Glutamatergic neuron (in vitro differentiated cells): ENCODE data around the gene C20orf204. TPM values are rescaled to one million over a fixed set of nuclear protein-coding genes. Genes with fewer than 3 reads are reported as not detected.

Experiments used
- DNase-seq: peaks from one replicate; pipeline ENCODE4 v3.0.0; 2022
- H3K27ac Mint-ChIP-seq: one replicate; pipeline ENCODE4 v1.8.0; 2020; ENCODE audit warnings: mild to moderate bottlenecking, mixed read lengths, inconsistent platforms; ENCODE audit not compliant: unreplicated experiment
- H3K27me3 Mint-ChIP-seq: one replicate; pipeline ENCODE4 v1.8.0; 2020; ENCODE audit warnings: mild to moderate bottlenecking, moderate library complexity, mixed read lengths, inconsistent platforms; ENCODE audit not compliant: unreplicated experiment
- H3K36me3 Mint-ChIP-seq: one replicate; pipeline ENCODE4 v1.8.0; 2020; ENCODE audit warnings: mild to moderate bottlenecking, mixed read lengths, inconsistent platforms; ENCODE audit not compliant: unreplicated experiment
- H3K4me1 Mint-ChIP-seq: one replicate; pipeline ENCODE4 v1.8.0; 2020; ENCODE audit warnings: mild to moderate bottlenecking, low read depth, mixed read lengths, inconsistent platforms; ENCODE audit not compliant: unreplicated experiment
- H3K4me3 Mint-ChIP-seq: one replicate; pipeline ENCODE4 v1.8.0; 2020; ENCODE audit warnings: mild to moderate bottlenecking, mixed read lengths, inconsistent platforms; ENCODE audit not compliant: unreplicated experiment
- H3K9me3 Mint-ChIP-seq: one replicate; pipeline ENCODE4 v1.8.0; 2020; ENCODE audit warnings: mild to moderate bottlenecking, moderate library complexity, mixed read lengths, inconsistent platforms; ENCODE audit not compliant: unreplicated experiment
- total RNA-seq: library from RNA; stranded (reverse); fragmentation: NEBNext Ultra II Directional; extraction: Animal tissue kit (Norgen Biotek cat#: 25700); gene quantifications from one replicate; pipeline ENCODE4 v1.2.1, GENCODE V29; 2021; ENCODE audit not compliant: unreplicated experiment
- TF ChIP-seq, protein P1 (sequence below): fragments of 200-600 bp; sonication (generic); IDR thresholded peaks from one replicate; pipeline ENCODE4 v1.5.0; 2021; ENCODE audit not compliant: partially characterized antibody, unreplicated experiment

C20orf204 gene
- total RNA-seq, 1 donor from 2014 or later = 3.9 TPM

DNA sequence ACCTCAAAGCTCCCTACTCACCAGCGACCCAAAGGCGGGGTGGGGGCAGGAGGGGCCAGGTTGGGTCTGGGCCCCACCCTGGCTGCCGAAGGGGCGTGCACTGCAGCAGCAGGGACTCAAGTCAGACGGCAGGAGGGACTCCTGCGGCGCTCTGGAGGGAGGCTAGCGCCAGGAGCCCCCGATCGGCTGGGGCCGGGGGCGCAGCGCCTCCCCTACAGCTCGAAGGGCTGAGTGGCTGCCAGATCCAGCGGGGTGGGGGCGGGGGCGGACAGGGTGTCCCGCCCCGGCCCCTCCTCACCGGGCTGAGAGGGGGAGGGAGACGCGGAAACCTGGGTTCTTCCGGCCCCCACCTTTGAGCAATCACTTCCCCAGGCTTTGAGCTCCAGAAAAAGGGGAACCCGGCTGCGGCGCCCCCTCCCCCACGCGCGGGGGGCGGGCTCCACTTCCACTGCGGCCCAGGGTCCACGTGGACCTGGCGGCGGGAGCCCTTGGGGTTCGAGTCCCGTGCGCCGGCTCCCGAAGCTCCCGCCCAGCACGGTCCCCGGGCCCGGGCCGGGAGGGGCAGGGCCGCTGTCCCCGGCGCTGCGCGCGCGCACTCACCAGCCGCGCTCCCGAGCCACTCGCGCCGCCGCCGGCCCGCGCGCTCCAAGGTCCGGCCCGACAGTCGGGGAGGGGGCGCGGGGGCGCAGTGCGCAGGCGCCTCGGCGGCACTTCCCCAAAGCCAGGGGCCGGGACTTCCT lies 43.5 kb downstream of the C20orf204 start, which contains the start of gene RGS19:
Gene RGS19, minus strand, starts transcription at position 246 of the 740 bp plus-strand sequence. CDS start 2,632 bp downstream, outside the sequence.
- Mint-ChIP-seq H3K27me3 (peaks cover 20% of the 10 kb centered on the region), H3K9me3 (peaks cover 9% of the 10 kb centered on the region), H3K27ac (no peak within 1 kb of the TSS), H3K36me3 (no peaks in the 10 kb centered on the region), H3K4me3 (peak within 1 kb of the TSS; percentile 78), H3K4me1 (peaks cover 9% of the 10 kb centered on the region)
- DNase-seq = peak; percentile 55
- TF ChIP-seq, protein P1, sequence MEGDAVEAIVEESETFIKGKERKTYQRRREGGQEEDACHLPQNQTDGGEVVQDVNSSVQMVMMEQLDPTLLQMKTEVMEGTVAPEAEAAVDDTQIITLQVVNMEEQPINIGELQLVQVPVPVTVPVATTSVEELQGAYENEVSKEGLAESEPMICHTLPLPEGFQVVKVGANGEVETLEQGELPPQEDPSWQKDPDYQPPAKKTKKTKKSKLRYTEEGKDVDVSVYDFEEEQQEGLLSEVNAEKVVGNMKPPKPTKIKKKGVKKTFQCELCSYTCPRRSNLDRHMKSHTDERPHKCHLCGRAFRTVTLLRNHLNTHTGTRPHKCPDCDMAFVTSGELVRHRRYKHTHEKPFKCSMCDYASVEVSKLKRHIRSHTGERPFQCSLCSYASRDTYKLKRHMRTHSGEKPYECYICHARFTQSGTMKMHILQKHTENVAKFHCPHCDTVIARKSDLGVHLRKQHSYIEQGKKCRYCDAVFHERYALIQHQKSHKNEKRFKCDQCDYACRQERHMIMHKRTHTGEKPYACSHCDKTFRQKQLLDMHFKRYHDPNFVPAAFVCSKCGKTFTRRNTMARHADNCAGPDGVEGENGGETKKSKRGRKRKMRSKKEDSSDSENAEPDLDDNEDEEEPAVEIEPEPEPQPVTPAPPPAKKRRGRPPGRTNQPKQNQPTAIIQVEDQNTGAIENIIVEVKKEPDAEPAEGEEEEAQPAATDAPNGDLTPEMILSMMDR = no peak

DNA sequence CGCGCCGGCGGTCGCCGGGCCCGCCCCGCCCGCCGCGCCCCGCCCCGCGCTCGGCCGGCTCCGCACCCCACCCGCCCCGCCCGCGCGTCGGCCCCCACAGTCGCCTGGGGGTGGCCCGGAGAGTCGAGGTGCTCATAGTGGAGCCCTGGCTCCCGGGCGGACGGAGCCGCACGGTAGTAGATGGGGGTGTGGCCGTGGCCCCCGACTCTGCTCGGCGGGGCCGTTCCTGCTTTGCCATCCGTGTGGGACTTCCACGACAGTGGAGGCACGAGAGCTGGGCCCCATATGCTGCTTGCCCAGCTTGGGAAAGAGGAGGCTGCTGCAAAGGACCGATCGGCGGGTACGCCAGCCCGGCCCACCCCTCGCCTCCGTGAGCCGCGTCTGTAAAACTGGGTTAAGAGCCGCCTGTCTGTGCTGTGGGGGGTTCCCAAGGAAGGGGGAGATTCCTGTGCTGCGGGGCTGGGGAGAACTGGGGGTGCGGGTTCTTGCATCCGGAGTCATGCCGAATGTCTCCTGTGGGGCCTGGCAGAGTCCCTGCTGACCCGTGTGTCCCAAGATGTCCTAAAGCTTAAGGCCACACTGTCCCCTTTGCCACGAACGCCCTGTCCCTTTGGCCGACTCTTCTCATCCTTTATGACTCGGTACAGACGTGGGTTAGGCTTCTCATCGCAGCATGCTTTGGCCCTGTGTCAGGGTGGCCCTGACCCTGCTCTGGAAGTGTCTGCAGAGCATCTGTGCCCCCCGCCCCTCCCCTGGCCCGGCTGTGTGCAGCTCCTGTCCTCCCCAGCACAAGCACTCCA lies 44.2 kb downstream of the C20orf204 start, which contains the start of gene OPRL1:
Gene OPRL1, plus strand, starts transcription at position 70 of the 800 bp plus-strand sequence. CDS start 12,639 bp downstream, outside the sequence.
- peaks cover 21% of the 10 kb centered on the region for H3K27me3 Mint-ChIP-seq
- peak within 1 kb of the TSS; percentile 38 for H3K27ac Mint-ChIP-seq
- peaks cover 9% of the 10 kb centered on the region for H3K4me1 Mint-ChIP-seq
- TF ChIP-seq, protein P1 = no peak
- H3K36me3 Mint-ChIP-seq = no peaks in the 10 kb centered on the region
- peak within 1 kb of the TSS; percentile 78 for H3K4me3 Mint-ChIP-seq
- peaks cover 9% of the 10 kb centered on the region for H3K9me3 Mint-ChIP-seq
- DNase-seq = no peak

DNA sequence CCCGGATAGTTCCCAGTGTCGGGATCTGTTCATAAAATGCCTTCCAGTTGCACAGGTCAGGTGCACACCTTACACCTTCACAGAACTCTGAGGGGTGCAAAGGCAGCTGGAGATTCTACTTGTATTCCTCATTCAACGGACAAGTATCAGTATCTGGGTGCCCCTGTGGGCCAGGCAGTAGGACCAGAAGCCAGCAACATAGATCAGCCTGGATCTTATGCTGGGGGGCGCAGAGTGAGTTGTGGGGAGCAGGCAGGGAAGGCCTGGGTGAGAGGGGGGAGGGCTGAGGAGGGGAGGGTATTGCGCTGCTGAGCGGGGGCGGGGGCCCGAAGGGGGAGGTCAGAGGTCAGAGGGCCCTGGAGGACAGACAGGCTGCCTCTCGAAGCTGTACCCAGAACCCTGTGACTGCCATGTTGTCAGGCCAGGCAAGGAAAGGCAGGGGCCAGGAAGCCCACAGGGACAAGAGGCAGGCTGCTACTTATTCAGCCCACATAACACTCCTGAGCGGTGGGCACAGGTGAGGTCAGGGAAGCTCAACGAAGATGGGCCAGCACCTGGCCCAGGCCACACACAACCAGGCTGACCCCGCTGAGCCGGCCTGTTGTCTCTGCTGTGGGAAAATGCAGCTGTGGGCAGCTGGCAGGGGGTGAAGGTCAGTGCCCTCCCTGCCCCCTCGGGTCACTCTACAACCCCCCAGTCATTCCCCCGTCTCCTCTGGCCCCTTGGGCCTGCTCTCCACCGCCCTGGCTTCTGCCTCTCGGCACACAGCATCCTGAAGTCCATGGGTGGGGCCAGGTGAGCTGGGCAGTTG lies 45.0 kb downstream of the C20orf204 start:
- Mint-ChIP-seq H3K4me3 (peak overlapping the region; percentile 78), H3K4me1 (peaks cover 9% of the 10 kb centered on the region), H3K36me3 (peaks cover under 1% of the 10 kb centered on the region), H3K27me3 (peaks cover 21% of the 10 kb centered on the region), H3K27ac (peak overlapping the region; percentile 38), H3K9me3 (peaks cover 9% of the 10 kb centered on the region)
- TF ChIP-seq, protein P1 = no peak
- DNase-seq = no peak

DNA sequence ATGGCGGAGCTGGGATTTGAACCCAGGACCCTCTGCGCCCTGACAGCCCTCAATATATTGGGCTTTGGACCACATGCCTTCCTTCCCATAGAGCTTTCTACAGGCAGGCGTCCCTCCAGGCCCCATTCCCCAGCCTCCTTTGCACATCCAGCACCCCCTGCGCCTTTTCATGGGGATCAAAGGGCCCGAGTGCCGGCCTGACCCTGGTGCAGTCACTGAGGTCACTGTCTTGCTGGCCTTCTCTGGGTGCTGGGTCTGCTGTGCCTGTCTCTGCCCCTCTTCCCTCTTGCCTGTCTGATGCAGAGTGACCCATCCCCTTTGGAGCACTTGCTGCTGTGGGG lies 45.6 kb downstream of the C20orf204 start:
- DNase-seq = no peak
- Mint-ChIP-seq H3K36me3 (peaks cover 6% of the 10 kb centered on the region), H3K9me3 (peaks cover 13% of the 10 kb centered on the region), H3K4me3 (peak overlapping the region; percentile 59), H3K27ac (no peak overlapping the region), H3K27me3 (peaks cover 23% of the 10 kb centered on the region), H3K4me1 (peaks cover 9% of the 10 kb centered on the region)
- TF ChIP-seq, protein P1 = no peak
